ENCODE results near the gene TEX47. TPM values are rescaled to one million over a fixed set of nuclear protein-coding genes. Genes with fewer than 3 reads are reported as not detected.

Gene TEX47
- total RNA-seq, 2 experiments from 2014 or later: not detected

GRCh38 chr7:88757371-88757770 is 38.2 kb downstream of the TEX47 start:
- POLR2A ChIA-PET: interaction anchor here (0.7 kb wide), 1 partner anchor 148 kb away, joined by 3 read pairs; no protein-coding TSS in a partner anchor
- Histone ChIP-seq H3K27ac (ENCODE audit: low read depth, low read length, poor library complexity, severe bottlenecking) (no peak overlapping the region), H4K20me1 (ENCODE audit: insufficient read depth, low read length) (no peaks in the 10 kb centered on the region), H3K4me3 (ENCODE audit: low read depth, low read length, poor library complexity, severe bottlenecking) (no peak overlapping the region), H3K79me2 (ENCODE audit: insufficient read depth, low read depth, low read length) (no peaks in the 10 kb centered on the region), H3K4me2 (ENCODE audit: low read length) (no peak overlapping the region), H3K9me3 (ENCODE audit: low read length) (no peaks in the 10 kb centered on the region), H3K36me3 (ENCODE audit: insufficient read depth, low read length) (no peaks in the 10 kb centered on the region), H3K4me1 (ENCODE audit: insufficient read depth, low read length, poor library complexity, severe bottlenecking) (no peaks in the 10 kb centered on the region), H3K9me2 (ENCODE audit: insufficient read depth, low read length) (no peaks in the 10 kb centered on the region), H2AFZ (ENCODE audit: low read length) (no peak overlapping the region)
- CTCF ChIA-PET (ENCODE audit: unreplicated experiment): no interaction called here
- BruUV-seq (replicated peaks): no TSS peak
- TF ChIP-seq CTCF (conservative IDR thresholded peaks at IDR 0.05; ENCODE audit: low read length) (no peak), EZH2phosphoT487 (IDR thresholded peaks at IDR 0.05; ENCODE audit: borderline replicate concordance, low read depth, low read length) (no peak)
- no peak for DNase-seq (ENCODE audit: low spot score)
- intact Hi-C loops (cut with micrococcal nuclease; ENCODE audit: unreplicated experiment): no loop called here

- Histone ChIP-seq H3K4me2 (ENCODE audit: low read length) (no peak overlapping the region), H3K79me2 (ENCODE audit: insufficient read depth, low read depth, low read length) (no peaks in the 10 kb centered on the region), H3K9me3 (ENCODE audit: low read length) (no peaks in the 10 kb centered on the region), H3K27ac (ENCODE audit: low read depth, low read length, poor library complexity, severe bottlenecking) (no peak overlapping the region), H2AFZ (ENCODE audit: low read length) (no peak overlapping the region), H4K20me1 (ENCODE audit: insufficient read depth, low read length) (no peaks in the 10 kb centered on the region), H3K36me3 (ENCODE audit: insufficient read depth, low read length) (no peaks in the 10 kb centered on the region), H3K4me3 (ENCODE audit: low read depth, low read length, poor library complexity, severe bottlenecking) (no peak overlapping the region), H3K4me1 (ENCODE audit: insufficient read depth, low read length, poor library complexity, severe bottlenecking) (no peaks in the 10 kb centered on the region), H3K9me2 (ENCODE audit: insufficient read depth, low read length) (no peaks in the 10 kb centered on the region)
- ChIA-PET POLR2A (no interaction called here), CTCF (ENCODE audit: unreplicated experiment) (no interaction called here)
- TF ChIP-seq EZH2phosphoT487 (IDR thresholded peaks at IDR 0.05; ENCODE audit: borderline replicate concordance, low read depth, low read length) (no peak), CTCF (conservative IDR thresholded peaks at IDR 0.05; ENCODE audit: low read length) (no peak)
- no TSS peak for BruUV-seq (replicated peaks)
- intact Hi-C loops (cut with micrococcal nuclease; ENCODE audit: unreplicated experiment): no loop called here
- DNase-seq (ENCODE audit: low spot score): no peak
Observed at GRCh38 chr7:88756802-88757201, 38.7 kb downstream of the TEX47 start.

GRCh38 chr7:88746126-88746525 is 49.4 kb downstream of the TEX47 start:
- Histone ChIP-seq H4K20me1 (ENCODE audit: insufficient read depth, low read length) (no peaks in the 10 kb centered on the region), H2AFZ (ENCODE audit: low read length) (no peak overlapping the region), H3K27ac (ENCODE audit: low read depth, low read length, poor library complexity, severe bottlenecking) (no peak overlapping the region), H3K4me3 (ENCODE audit: low read depth, low read length, poor library complexity, severe bottlenecking) (no peak overlapping the region), H3K4me2 (ENCODE audit: low read length) (no peak overlapping the region), H3K79me2 (ENCODE audit: insufficient read depth, low read depth, low read length) (no peaks in the 10 kb centered on the region), H3K9me3 (ENCODE audit: low read length) (no peaks in the 10 kb centered on the region), H3K36me3 (ENCODE audit: insufficient read depth, low read length) (no peaks in the 10 kb centered on the region), H3K9me2 (ENCODE audit: insufficient read depth, low read length) (no peaks in the 10 kb centered on the region), H3K4me1 (ENCODE audit: insufficient read depth, low read length, poor library complexity, severe bottlenecking) (no peaks in the 10 kb centered on the region)
- intact Hi-C loops (cut with micrococcal nuclease; ENCODE audit: unreplicated experiment): no loop called here
- ChIA-PET CTCF (ENCODE audit: unreplicated experiment) (no interaction called here), POLR2A (no interaction called here)
- no peak for DNase-seq (ENCODE audit: low spot score)
- BruUV-seq (replicated peaks): no TSS peak
- TF ChIP-seq CTCF (conservative IDR thresholded peaks at IDR 0.05; ENCODE audit: low read length) (no peak), EZH2phosphoT487 (IDR thresholded peaks at IDR 0.05; ENCODE audit: borderline replicate concordance, low read depth, low read length) (no peak)

Small RNA genes within 50 kb of the gene (small RNA-seq; reads per million reads assigned to genes)
- not detected for gene AC002127.1

Other genes starting within 250 kb of the TEX47 start
- not detected in 2 replicates for gene ZNF804B, start 36.0 kb downstream of the TEX47 start, total RNA-seq (2014; rRNA removed; shearing (Covaris generic))
- not detected in 2 replicates for gene ZNF804B, start 36.0 kb downstream of the TEX47 start, total RNA-seq (2022)